ENCODE results near the gene KRT17.
A peak's percentile ranks its signal among the peaks of the same experiment; 100 is the strongest.

GRCh38 chr17:41647940-41648410 lies 23.6 kb upstream of the KRT17 start:
- peak; percentile 93 to 98 (median 95) for TF ChIP-seq CTCF (IDR thresholded peaks at IDR 0.05)
- TF ChIP-seq POLR2A (IDR thresholded peaks at IDR 0.05), result no peak
- peak in 1 of 3 donors; percentile 18 for TF ChIP-seq POLR2AphosphoS5 (IDR thresholded peaks at IDR 0.05)
